Raji (cell line): ENCODE data around the gene RUNX1.

Experiments used
- POLR2A ChIP-seq: IDR thresholded peaks from 2 replicates; pipeline ENCODE4 v1.6.1; 2011; ENCODE audit warnings: low read depth, low read length, control low read depth; ENCODE audit not compliant: insufficient read depth

Gene RUNX1

DNA sequence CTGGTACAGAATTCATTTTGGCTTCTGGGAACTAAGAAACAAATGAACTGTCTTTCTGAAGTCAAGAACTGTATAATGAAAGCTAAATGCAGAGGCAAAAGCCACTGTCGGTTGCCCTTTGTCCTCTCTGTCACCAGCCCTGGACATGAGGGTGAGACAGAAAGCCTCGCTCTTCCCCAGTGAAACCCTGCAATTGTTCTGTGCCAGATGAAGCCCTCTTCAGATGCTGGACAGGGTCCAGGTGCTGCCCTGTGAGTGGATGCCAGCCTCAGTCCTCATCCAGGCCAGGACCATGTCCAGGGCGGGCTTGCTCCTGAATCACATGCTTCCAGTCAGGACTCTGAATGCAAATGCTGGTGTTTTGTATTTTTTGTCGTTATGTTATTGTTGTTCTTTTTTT, 138.7 kb downstream of the RUNX1 start:
- no peak for TF ChIP-seq POLR2A

DNA sequence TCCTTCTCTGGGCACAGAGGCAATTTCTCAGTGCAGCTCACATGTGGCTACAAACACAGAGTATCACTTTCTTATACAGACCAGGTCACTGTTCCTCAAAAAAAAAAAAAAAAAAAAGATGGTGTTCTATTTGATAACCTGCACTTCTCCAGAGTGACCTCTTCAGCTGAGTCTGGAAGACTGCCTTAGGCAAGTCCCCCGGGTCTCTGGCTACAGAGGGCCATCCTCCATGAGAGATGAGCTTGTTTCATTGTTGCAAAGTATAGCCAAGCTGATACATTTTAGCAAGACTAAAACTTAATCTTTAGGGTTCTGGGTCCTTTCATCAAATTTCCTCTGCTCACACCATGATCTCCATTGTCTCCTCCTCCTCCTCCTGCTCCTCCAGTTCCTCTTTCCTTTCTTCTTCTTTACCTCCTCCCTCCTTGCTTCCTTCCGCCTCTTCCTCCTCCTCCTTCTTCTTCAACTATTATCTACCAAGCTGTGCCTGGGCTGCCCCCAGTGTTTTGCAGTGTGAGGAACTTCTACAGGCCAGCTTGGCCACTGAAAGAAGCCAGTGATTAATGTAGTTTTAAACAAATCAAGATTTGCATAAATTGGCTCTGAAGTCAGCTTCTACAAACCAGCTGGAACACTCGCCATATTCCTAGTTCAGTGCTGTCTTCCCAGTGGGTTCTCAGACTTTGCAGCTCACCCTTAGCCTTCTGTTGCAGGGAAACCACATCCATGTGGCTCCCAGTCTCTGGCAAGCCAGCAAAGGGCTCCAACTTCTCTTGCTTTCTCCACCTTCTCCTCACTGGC, 139.4 kb downstream of the RUNX1 start:
- TF ChIP-seq POLR2A = no peak

DNA sequence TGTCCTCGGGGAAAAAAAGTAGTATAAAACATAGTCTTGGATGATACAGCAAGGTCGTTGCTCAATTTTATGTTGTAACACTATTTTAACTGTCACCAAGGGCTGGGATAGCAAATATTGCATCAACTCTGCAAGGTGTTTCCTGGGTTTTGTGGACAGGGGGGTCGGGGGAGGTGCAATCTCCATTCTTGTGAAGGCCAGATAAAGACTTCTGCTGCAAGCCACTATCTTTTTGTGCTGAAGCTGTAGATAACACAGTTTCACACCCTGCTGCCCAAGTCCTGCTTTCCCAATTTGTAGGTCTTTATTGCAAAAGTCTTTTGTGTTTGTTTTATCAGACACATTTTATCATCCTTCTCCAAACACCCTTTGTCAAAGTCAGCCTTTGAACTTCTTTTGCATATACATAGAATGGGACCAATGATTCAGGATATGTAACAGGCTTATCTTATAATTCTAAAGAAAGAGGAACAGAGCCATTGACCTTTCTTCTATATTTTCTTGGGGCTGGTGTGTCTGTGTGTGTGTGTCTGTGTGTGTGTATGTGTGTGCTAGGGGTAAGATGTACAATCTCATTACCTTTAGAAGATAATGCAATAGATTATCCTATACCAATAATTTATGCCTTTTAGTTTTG, 140.6 kb downstream of the RUNX1 start:
- TF ChIP-seq POLR2A = no peak

DNA sequence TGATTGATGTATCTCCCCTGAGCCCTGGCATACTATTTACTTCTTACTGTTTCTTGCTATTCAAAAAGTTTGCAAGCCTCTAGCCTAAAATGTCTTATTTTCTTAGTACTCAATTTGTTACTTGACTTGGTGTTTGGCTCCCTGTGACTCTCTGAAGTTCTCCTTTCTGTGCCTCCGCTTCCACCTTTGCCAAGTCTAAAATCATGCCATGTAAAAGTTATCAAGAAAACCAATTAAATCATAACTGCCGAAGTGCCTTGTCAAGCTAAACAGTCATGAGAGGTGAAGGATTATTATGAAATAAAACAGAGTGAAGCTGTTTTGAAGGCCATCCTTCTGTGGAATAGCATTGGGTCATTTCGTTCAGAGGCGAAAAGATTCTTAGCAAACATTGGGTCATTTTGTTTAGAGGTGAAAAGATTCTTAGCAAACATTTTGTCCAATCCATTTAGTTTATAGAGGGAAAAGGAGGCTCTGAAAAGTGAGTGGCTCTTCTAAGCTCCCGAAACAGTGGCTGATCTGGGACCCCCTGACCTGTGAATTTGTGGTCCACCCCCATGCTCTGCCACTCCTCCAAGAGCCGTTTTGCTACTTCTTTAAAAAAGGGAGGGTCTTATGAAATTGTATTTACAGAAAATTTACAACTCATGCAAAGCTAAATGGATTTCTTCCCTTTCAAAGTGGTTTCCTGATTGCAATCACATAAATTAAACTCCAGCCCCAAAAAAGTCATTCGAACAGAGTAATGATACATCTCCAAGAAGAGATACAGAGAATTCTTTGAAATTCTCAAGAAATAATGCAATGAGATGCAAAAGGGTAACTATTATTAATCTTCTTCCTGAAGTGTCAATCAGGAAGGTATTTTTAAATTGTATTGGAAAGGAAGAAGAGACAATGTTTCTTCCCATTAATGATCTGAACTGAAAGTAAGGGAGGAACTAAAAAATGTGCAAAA, 141.4 kb downstream of the RUNX1 start:
- TF ChIP-seq POLR2A = no peak

DNA sequence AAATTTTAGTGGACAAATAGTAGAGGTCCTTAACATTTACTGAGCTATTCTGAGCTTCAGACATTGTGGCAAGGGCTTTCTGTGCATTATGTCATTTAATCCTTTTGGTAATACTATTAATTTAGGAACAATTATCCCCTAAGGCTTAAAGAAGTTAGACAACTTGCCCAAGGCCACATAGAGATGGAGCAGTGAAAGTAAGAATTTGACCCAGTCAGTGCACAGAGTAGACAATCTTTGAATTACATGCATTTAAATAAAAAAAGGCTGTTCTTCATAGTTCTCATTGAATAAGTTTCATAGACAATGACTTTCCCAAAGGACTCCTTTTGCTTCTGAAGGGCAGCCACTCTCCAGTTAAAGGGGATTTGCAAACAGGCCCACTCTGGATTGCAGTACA, 142.7 kb downstream of the RUNX1 start:
- no peak for TF ChIP-seq POLR2A

DNA sequence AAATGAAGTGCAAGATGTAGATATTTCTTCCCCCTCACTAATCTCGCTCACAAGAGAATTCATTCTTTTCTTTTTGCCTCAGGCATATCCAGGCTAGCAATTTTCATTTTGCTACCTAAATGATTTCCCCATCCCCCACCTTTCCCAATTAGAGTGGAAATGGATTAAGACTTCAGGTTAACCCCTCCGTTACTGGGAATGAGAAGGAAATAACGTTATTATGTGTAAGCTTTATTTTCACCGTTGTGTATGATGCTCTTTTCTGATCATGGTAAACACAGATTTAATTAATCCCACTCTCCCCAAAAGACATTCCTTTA, 143.9 kb downstream of the RUNX1 start:
- no peak for TF ChIP-seq POLR2A

DNA sequence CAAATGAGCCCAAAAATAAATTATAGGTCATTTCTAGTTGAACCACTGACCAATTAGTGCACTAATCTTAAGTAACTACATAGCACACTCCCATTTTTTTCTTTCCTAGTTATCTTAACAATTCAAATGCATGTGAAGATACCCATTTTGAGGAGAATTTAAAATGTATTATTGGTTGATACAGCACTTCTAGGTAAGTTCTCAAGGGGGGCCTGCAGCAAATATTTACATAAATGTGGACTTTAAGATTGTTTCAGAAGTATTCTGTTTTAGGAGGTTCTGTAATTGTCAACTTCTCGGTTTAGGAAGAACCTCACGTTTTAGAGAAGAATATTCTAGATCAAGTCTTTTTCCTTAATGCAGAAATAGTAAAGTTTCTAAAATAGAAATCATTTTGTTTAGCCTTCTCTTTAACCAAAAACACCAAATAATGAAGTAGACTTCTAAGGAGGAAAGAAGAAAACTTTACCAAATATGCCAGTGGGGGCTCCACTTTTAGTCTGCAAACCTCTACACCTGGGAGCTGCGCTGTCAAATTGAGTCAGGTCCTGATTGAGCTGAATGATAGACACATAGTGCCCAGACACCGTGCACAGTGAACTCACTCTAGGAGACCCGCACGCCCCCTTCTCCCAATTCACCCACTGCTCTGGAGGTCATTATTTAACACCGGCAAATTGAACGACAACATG, 144.4 kb downstream of the RUNX1 start:
- TF ChIP-seq POLR2A = no peak

DNA sequence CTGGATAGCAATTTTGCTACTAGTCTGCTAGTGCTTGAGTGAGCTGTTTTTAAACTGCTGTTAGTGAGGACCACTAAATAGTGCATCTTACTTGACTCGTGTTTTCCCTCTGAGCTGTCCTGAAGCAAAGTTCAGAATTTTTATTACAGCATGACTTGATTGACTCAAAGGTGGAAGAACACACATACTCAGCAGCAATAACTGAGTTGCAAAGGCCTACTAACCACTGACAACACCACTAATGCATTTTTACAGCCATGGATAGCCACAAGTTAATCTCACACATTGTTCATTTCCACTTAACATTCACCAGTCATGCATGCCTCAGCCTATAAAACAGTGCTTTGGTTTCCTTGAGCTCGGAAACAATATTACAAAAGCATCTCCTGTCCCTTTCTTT, 148.7 kb downstream of the RUNX1 start:
- TF ChIP-seq POLR2A = no peak

DNA sequence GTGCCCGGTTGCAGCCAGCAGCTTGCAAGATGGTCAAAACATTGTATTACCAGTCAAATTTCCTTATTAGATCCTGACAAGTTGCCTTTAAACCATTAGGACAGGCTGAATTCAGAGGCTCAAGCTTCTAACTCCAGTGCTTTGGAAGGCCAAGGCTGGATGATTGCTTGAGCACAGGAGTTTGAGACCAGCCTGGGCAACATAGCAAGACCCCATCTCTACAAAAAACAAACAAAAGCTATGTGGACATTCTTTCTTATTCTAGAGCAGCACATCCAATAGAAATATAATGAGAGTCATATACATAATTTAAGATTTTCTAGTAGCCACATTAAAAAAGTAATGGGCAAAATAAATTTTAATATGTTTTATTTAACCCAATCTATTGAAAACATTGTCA, 149.3 kb downstream of the RUNX1 start:
- TF ChIP-seq POLR2A = no peak

DNA sequence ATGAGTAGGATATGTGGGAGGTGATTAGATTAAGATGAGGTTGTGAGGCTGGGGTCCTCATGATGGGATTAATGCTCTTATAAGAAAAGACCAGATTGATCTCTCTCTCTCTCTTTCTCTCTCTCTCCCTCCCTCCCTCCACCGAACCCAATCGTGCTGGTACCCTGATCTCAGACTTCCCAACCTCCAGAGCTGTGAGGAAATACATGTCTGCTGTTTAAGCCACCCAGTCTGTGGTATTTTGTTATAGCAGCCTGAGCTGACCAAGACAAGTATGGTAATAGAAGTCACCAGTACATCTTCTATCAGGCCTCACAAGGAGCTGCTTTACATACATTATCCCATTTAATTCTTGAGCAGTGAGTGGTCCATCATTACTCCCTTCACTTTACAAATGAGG, 149.8 kb downstream of the RUNX1 start:
- TF ChIP-seq POLR2A = no peak

DNA sequence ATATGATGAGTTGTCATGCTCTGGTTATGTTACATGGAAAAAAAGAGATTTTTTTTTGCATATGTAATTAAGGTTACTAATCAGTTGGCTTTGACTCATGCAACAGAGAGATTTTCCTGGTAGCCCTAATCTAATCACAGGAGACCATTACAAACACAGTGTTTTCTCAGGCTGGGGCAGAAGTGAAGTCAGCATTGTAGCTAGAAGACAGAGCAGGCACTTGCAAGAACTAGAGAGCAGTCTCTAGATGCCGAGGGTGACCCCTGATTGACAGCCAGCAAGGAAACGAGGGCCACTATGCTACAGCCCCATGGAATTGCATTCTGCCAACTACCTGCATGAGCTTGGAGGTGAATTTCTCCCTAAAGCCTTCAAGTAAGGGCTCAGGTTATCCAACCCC, 151.3 kb downstream of the RUNX1 start:
- no peak for TF ChIP-seq POLR2A

DNA sequence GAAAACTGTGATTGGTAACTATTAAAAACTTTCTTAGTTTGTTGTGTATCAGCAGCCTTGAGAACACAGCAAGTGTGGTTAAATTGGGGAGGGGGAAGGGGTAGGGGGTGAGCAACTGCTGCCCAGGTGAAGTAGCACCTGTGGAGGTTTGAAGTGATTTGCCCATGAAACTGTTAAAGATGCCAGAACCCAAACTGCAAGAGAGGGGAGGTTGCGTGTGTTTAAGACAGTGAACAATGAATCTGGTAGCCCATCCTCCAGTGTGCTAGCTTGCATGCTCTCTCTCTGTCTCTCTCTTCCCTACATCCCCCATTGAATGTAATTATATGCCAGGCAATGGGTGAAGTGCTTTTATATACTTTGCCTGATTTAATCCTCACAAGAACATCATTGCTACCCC, 154.7 kb downstream of the RUNX1 start:
- TF ChIP-seq POLR2A = no peak

DNA sequence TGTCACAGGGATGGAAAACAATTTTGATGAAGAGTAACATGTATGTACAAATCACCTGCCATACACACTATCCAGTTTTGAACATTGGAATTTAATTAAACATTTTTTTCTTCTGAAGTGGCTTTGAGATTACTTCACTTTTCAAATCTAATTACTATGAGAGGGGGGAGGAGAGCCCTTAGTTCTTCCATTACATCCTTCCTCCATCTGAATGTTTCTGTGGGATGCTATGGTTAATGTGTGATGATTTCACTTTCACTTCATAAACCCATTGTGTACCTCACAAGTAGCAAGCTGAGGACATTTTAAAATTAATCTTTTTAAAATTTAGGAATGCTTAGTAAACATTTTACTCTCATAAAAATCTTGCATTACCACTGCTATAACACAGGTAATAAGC, 156.9 kb downstream of the RUNX1 start:
- TF ChIP-seq POLR2A = no peak

DNA sequence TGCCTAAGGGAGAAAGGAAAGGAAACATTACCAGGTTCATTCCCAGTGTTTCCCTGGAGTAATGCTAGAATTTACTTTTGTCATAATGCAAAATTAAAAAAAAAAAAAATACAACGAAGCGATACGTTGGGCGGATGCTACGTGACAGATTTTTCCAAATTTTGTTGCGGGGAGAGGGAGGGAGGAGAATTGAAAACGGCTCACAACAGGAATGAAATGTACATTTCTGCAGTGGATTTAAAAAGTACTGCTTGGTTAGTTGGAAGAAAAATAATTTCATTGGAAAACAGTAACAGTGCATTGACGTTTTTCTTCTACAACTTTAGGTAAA, 157.5 kb downstream of the RUNX1 start:
- no peak for TF ChIP-seq POLR2A
